GM21619 (cell line): ENCODE results near the gene EIF4G1.

Experiments used
- ATAC-seq: cut with Tn5 transposase; IDR thresholded peaks from one replicate; pipeline ENCODE4 v1.9.1; 2021; ENCODE audit not compliant: unreplicated experiment

EIF4G1 gene

DNA sequence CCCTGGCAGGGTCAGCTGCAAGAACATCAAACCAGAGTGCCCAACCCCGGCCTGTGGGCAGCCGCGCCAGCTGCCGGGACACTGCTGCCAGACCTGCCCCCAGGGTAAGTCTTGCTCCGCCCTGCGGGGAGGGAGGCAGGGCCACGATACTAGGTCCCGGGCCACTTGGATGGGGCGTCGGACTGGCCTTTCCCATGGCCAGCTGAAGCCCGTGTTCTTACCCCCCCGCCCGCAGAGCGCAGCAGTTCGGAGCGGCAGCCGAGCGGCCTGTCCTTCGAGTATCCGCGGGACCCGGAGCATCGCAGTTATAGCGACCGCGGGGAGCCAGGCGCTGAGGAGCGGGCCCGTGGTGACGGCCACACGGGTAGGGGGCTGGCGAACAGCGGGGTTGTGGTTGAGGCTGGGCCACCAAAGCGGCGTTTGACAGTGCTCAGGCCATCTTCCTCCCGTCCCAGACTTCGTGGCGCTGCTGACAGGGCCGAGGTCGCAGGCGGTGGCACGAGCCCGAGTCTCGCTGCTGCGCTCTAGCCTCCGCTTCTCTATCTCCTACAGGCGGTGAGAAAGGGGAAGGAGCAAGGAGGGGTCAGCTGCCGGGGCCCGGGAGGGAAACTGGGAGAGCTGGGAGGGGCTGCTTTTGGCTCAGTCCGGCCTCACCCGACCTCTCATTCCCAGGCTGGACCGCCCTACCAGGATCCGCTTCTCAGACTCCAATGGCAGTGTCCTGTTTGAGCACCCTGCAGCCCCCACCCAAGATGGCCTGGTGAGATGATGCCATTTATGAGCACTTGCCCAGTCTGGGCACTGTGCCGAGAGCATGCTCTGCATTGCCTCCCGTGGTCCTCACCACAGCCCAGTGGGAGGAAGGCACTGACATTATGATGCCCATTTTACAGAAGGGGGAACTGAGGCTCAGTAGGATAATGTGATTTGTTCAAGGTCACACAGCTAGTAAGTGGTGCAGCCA lies 67.1 kb downstream of the EIF4G1 start:
- ATAC-seq, result no peak

- no peak for ATAC-seq
These were observed 68.1 kb downstream of the EIF4G1 start for GRCh38 chr3:184382326-184383032.

DNA sequence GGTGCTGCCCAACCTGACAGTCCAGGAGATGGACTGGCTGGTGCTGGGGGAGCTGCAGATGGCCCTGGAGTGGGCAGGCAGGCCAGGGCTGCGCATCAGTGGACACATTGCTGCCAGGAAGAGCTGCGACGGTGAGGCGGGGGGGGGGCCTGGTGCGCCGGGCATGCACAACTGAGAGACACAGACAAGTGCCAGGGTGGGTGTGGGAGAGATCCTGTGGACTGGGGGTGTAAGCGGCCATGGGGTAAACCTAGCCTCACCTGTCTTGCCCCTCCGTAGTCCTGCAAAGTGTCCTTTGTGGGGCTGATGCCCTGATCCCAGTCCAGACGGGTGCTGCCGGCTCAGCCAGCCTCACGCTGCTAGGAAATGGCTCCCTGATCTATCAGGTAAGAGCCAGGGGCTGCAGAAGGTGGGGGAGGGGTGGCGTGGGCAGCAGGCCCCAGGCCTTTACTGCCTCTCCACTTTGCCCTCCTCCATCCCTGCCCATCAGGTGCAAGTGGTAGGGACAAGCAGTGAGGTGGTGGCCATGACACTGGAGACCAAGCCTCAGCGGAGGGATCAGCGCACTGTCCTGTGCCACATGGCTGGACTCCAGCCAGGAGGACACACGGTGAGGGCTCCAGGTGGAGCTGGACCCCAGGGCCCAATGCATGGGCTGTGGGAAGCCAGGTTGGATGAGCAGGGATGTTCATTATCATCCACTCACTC lies 68.8 kb downstream of the EIF4G1 start:
- no peak for ATAC-seq

GRCh38 chr3:184384342-184384741 lies 69.9 kb downstream of the EIF4G1 start:
- no peak for ATAC-seq
